Activated B cell treated with CpG ODN at 0.5 μM for 24 hours (primary cell): Measurements from ENCODE around the gene MMP11. TPM values are rescaled to one million over a fixed set of nuclear protein-coding genes. Genes with fewer than 3 reads are reported as not detected.
A peak's percentile ranks its signal among the peaks of the same experiment; 100 is the strongest.

ENCODE experiments used
- ATAC-seq: fragments of 200-7000 bp; cut with Tn5 transposase; one replicate; pipeline ENCODE4 v1.10.0; 2021; ENCODE audit warnings: low read depth, mild to moderate bottlenecking, moderate library complexity
- CTCF ChIA-PET: fragments of 350-600 bp; sonication (Branson Sonifier 250); formaldehyde crosslinking; loops from one replicate; lab custom pipeline; 2021; ENCODE audit warnings: antibody characterized with exemption; lab: Charles Lee
- POLR2A ChIA-PET: fragments of 350-600 bp; sonication (Branson Sonifier 250); formaldehyde crosslinking; loops from one replicate; lab custom pipeline; 2021; ENCODE audit warnings: antibody characterized with exemption; lab: Charles Lee
- DNase-seq: peaks from one replicate; pipeline ENCODE4 v3.0.0; 2022
- H3K27ac Mint-ChIP-seq: one replicate; pipeline ENCODE4 v1.8.0; 2020; ENCODE audit warnings: mixed read lengths
- H3K27me3 Mint-ChIP-seq: one replicate; pipeline ENCODE4 v1.8.0; 2021; ENCODE audit warnings: mixed read lengths
- H3K36me3 Mint-ChIP-seq: one replicate; pipeline ENCODE4 v1.8.0; 2021; ENCODE audit warnings: low read depth, mixed read lengths
- H3K4me1 Mint-ChIP-seq: one replicate; pipeline ENCODE4 v1.8.0; 2021; ENCODE audit warnings: mixed read lengths
- H3K4me3 Mint-ChIP-seq: one replicate; pipeline ENCODE4 v1.8.0; 2020; ENCODE audit warnings: mild to moderate bottlenecking, mixed read lengths
- H3K9me3 Mint-ChIP-seq: one replicate; pipeline ENCODE4 v1.8.0; 2020; ENCODE audit warnings: mixed read lengths
- intact Hi-C: fragments of 100-400 bp; cut with micrococcal nuclease; formaldehyde crosslinking; loops from one replicate; pipeline ENCODE4 v1.15.1; 2024
- total RNA-seq: library from RNA; stranded (reverse); gene quantifications from 2 replicates; pipeline ENCODE4 v1.2.3, GENCODE V29; 2022
- TF ChIP-seq, protein P1 (sequence below): fragments of 200-600 bp; IDR thresholded peaks from one replicate; pipeline ENCODE4 v1.8.0; 2022; ENCODE audit warnings: antibody characterized with exemption, mild to moderate bottlenecking

Gene MMP11
- total RNA-seq, 1 donor from 2014 or later: 3.6 TPM

DNA sequence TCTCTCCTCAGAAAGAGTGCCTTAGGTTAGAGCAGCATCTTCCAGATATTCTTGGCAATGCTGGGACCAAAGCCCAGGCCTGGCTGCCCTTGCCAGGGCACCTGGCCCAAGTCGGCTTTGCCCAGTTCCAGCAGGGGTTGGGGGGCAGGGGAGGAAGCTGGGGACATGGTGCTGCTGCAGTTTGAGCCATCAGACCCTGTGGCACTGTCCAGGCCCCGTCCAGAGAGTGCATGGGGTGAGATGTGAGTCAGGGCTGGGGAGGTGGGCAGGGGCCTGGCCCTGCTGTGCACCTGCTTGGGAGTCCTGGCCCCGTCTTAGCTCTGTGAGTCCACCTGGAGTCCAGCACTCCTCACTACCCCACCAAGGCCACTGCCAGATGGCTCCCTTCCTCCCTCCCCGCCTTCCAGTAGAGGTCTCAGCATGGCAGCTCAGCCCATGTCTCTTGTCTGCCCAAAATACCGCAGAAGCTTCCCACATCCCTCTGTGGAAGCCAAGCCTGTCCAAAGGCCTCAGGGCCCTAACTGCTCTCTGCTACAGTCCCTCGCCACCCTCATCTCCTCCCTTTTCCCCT is 49.5 kb downstream of the MMP11 start:
- peak overlapping the region; percentile 43 for H3K27ac Mint-ChIP-seq
- no peak for ATAC-seq

DNA sequence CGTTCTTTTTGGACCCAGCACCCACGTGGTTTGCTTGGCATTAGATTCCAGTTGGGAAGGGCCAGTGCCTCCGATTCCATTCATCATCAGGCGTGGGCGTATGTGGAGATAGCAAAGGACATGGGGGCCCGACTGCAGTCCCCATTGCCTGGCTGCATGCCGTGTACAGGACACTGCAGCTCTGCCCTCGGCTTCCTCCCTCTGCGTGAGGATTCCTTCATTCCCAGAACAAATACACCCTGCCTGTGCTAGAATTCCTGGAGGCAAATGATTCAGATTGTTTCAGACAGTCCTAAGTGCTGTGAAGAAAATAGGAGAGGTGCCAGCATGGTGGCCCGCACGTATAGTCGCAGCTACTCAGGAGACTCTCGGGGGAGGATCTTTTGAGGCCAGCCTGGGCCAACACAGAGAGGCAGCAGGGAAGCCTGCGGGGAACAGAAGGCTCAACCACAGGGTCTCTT is 50.7 kb downstream of the MMP11 start:
- intact Hi-C loops: no loop called here
- ChIA-PET POLR2A (interaction anchor here (0.6 to 1.0 kb wide), 2 partner anchors 15 to 24 kb away, joined by 3 to 7 read pairs; partner anchors contain the start of gene DERL3), CTCF (no interaction called here)
- H3K4me3 Mint-ChIP-seq: no peak overlapping the region
- TF ChIP-seq, protein P1, sequence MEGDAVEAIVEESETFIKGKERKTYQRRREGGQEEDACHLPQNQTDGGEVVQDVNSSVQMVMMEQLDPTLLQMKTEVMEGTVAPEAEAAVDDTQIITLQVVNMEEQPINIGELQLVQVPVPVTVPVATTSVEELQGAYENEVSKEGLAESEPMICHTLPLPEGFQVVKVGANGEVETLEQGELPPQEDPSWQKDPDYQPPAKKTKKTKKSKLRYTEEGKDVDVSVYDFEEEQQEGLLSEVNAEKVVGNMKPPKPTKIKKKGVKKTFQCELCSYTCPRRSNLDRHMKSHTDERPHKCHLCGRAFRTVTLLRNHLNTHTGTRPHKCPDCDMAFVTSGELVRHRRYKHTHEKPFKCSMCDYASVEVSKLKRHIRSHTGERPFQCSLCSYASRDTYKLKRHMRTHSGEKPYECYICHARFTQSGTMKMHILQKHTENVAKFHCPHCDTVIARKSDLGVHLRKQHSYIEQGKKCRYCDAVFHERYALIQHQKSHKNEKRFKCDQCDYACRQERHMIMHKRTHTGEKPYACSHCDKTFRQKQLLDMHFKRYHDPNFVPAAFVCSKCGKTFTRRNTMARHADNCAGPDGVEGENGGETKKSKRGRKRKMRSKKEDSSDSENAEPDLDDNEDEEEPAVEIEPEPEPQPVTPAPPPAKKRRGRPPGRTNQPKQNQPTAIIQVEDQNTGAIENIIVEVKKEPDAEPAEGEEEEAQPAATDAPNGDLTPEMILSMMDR: no peak
- no peaks in the 10 kb centered on the region for H3K9me3 Mint-ChIP-seq
- peaks cover 88% of the 10 kb centered on the region for H3K36me3 Mint-ChIP-seq
- peak overlapping the region; percentile 36 for H3K27ac Mint-ChIP-seq
- H3K27me3 Mint-ChIP-seq: no peaks in the 10 kb centered on the region
- ATAC-seq (no peak), DNase-seq (no peak)
- peaks cover 51% of the 10 kb centered on the region for H3K4me1 Mint-ChIP-seq

More for the DNA sequence above, 49.5 kb downstream of the MMP11 start:
- Mint-ChIP-seq H3K36me3 (peaks cover 92% of the 10 kb centered on the region), H3K4me3 (no peak overlapping the region), H3K9me3 (no peaks in the 10 kb centered on the region), H3K4me1 (peaks cover 59% of the 10 kb centered on the region), H3K27me3 (no peaks in the 10 kb centered on the region)
- POLR2A ChIA-PET: interaction anchor here (1.0 to 1.7 kb wide), 2 partner anchors 16 to 35 kb away, joined by 3 to 4 read pairs; partner anchors contain the start of gene DERL3
- CTCF ChIA-PET: no interaction called here
- no peak for DNase-seq
- TF ChIP-seq, protein P1: no peak
- intact Hi-C loops: no loop called here

DNA sequence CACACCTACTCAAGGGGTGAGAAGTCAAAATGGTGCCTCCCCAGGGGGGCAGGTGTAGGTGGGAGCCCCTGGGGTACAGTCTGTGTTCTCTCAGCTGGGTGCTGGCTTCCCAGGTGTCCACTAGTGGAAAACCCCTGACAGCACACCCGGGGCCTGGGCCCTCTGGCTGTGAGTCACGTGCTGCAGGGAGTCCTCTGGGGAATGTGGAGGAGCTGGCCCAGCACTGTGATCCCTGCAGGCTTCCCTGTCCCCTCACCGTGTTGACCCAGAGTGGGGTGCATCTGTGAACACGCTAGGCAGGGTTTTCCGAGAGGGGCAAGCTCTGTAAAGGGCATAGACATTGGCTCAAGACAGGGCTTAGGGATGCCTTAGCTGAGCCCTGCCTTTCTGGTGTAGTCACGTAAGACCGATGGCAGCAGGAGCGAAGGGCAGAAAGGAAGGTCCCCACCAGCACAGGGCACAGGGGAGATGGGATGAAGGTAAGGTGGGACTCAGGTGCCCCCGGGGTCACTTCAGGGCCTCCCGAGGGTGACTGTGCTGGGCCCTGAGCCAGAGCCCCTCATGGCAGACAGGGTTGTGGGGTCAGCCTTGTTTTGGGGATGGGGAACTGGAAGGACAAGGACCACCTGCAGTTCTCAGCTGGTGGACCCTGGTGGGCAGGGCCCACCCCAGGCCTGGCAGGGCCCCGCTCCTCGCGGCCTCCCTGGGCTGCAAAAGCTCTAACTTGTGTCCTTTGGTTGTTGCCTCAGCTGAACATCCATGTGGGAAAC is 52.0 kb downstream of the MMP11 start:
- intact Hi-C loops: no loop called here
- H3K9me3 Mint-ChIP-seq: no peaks in the 10 kb centered on the region
- POLR2A ChIA-PET: no interaction called here
- H3K27me3 Mint-ChIP-seq: no peaks in the 10 kb centered on the region
- ATAC-seq (no peak), DNase-seq (no peak)
- TF ChIP-seq, protein P1: no peak
- peaks cover 50% of the 10 kb centered on the region for H3K4me1 Mint-ChIP-seq
- CTCF ChIA-PET: no interaction called here
- no peak overlapping the region for H3K27ac Mint-ChIP-seq
- H3K4me3 Mint-ChIP-seq: no peak overlapping the region
- H3K36me3 Mint-ChIP-seq: peaks cover 88% of the 10 kb centered on the region

DNA sequence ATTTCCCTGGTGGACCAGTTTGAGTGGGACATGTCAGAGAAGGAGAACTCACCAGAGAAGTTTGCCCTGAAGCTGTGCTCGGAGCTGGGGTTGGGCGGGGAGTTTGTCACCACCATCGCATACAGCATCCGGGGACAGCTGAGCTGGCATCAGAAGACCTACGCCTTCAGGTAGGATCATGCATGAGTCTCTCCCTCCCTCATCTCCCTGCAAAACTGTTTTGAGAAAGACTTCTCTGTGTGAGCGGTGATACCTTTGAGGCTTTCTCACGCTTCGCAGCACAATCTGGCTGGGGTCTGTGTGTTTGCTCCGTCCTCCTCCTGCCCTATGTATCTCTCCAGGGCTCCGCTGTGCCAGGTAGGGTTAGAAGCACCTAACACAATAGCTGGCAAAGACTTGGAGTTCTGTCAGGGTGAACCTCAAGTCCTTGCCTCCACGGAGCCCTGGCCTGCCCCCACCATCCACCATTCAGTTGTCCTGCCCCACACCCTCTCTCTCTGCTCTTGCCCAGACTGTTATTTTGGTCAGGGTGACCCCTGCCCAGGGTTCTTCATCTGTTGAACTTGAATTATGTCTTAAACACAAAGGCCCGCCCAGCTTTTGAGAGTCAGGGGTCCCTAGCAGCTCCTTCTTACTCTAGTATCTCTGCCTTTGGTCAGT is 52.7 kb downstream of the MMP11 start:
- H3K36me3 Mint-ChIP-seq: peaks cover 89% of the 10 kb centered on the region
- ChIA-PET POLR2A (no interaction called here), CTCF (interaction anchor here (1.3 kb wide), 1 partner anchor 24 kb away, joined by 3 read pairs; no protein-coding TSS in a partner anchor)
- H3K27ac Mint-ChIP-seq: no peak overlapping the region
- H3K9me3 Mint-ChIP-seq: no peaks in the 10 kb centered on the region
- H3K4me1 Mint-ChIP-seq: peaks cover 50% of the 10 kb centered on the region
- TF ChIP-seq, protein P1: no peak
- ATAC-seq (no peak), DNase-seq (no peak)
- intact Hi-C loops: no loop called here
- no peak overlapping the region for H3K4me3 Mint-ChIP-seq
- H3K27me3 Mint-ChIP-seq: no peaks in the 10 kb centered on the region
